Keratinocyte (primary cell): ENCODE data around the gene OSTN. TPM values are rescaled to one million over a fixed set of nuclear protein-coding genes. Genes with fewer than 3 reads are reported as not detected.

Experiments used
- DNase-seq: peaks from one replicate; pipeline ENCODE4 v3.0.0-alpha.2; 2011; ENCODE audit warnings: low read depth, missing footprints, low spot score
- FAIRE-seq: peaks from 2 replicates; lab custom pipeline; 2011; peaks lifted over from hg19 to GRCh38; lab: Jason Lieb, UNC
- H2AFZ ChIP-seq: 2 replicates; pipeline ENCODE4 v1.6.0; 2012; ENCODE audit warnings: low read length, control low read depth, inconsistent platforms; ENCODE audit not compliant: control insufficient read depth
- H3K27ac ChIP-seq: 2 replicates; pipeline ENCODE4 v1.5.1; 2011; ENCODE audit warnings: low read length; ENCODE audit not compliant: control insufficient read depth, insufficient read depth
- H3K27me3 ChIP-seq: 3 replicates; pipeline ENCODE4 v1.6.0; 2011; ENCODE audit warnings: low read length; ENCODE audit not compliant: control insufficient read depth, insufficient read depth; ENCODE audit errors: extremely low read depth
- H3K36me3 ChIP-seq, 2 experiments: 2 replicates in 1 of 2; 3 replicates in 1 of 2; pipeline ENCODE4 v1.5.1; 2011; ENCODE audit warnings: low read length in 2 of 2, mild to moderate bottlenecking in 1 of 2; ENCODE audit not compliant: control insufficient read depth in 2 of 2, insufficient read depth in 2 of 2; ENCODE audit errors: extremely low read depth in 1 of 2
- H3K4me1 ChIP-seq: 3 replicates; pipeline ENCODE4 v1.5.1; 2011; ENCODE audit warnings: low read length; ENCODE audit not compliant: control insufficient read depth, insufficient read depth; ENCODE audit errors: extremely low read depth
- H3K4me2 ChIP-seq: 3 replicates; pipeline ENCODE4 v1.6.0; 2011; ENCODE audit warnings: low read depth, low read length; ENCODE audit not compliant: control insufficient read depth, insufficient read depth; ENCODE audit errors: extremely low read depth
- H3K4me3 ChIP-seq, 3 experiments: fragments of 200-600 bp in 1 of 3; sonication (generic) in 1 of 3; 2 replicates in 2 of 3; 3 replicates in 1 of 3; pipeline ENCODE4 v1.5.1; 2011 to 2016; ENCODE audit warnings: low read length in 3 of 3, mild to moderate bottlenecking in 3 of 3, control low read depth in 2 of 3, inconsistent platforms in 1 of 3, low read depth in 1 of 3, mixed read lengths in 1 of 3, mixed run types in 1 of 3, moderate library complexity in 1 of 3; ENCODE audit not compliant: control insufficient read depth in 2 of 3, insufficient read depth in 2 of 3; ENCODE audit errors: extremely low read depth in 1 of 3
- H3K79me2 ChIP-seq: 2 replicates; pipeline ENCODE4 v1.6.0; 2012; ENCODE audit warnings: low read length; ENCODE audit not compliant: control insufficient read depth, insufficient read depth
- H3K9ac ChIP-seq: 3 replicates; pipeline ENCODE4 v1.6.0; 2011; ENCODE audit warnings: low read length; ENCODE audit not compliant: control insufficient read depth, insufficient read depth; ENCODE audit errors: extremely low read depth
- H3K9me1 ChIP-seq: 3 replicates; pipeline ENCODE4 v1.6.0; 2011; ENCODE audit warnings: low read length; ENCODE audit not compliant: control insufficient read depth, insufficient read depth; ENCODE audit errors: extremely low read depth
- H3K9me3 ChIP-seq: 2 replicates; pipeline ENCODE4 v1.5.1; 2012; ENCODE audit warnings: low read depth, low read length; ENCODE audit not compliant: control insufficient read depth
- H4K20me1 ChIP-seq: 3 replicates; pipeline ENCODE4 v1.6.0; 2011; ENCODE audit warnings: low read length; ENCODE audit not compliant: control insufficient read depth, insufficient read depth; ENCODE audit errors: extremely low read depth
- CTCF ChIP-seq, 3 experiments: IDR thresholded peaks in 1 of 3; conservative IDR thresholded peaks in 1 of 3; optimal IDR thresholded peaks in 1 of 3; 2 replicates in 2 of 3; 3 replicates in 1 of 3; pipeline versions ENCODE3 to v1.5.1; 2011; ENCODE audit warnings: low read length in 3 of 3, mild to moderate bottlenecking in 3 of 3, moderate library complexity in 2 of 3, control low read depth in 1 of 3, inconsistent platforms in 1 of 3; ENCODE audit not compliant: insufficient read depth in 2 of 3; ENCODE audit errors: extremely low read depth in 1 of 3
- EZH2 ChIP-seq: IDR thresholded peaks from one replicate; pipeline ENCODE4 v1.6.1; 2012; ENCODE audit warnings: inconsistent platforms, mild to moderate bottlenecking, low read length, moderate library complexity
- dilution Hi-C: fragments of 300-500 bp; cut with MboI; formaldehyde crosslinking; loops from one replicate; pipeline ENCODE4 v1.7.0; 2020; ENCODE audit warnings: low sequenced_read_pairs; ENCODE audit not compliant: extremely low pct_ligation_motif_present
- polyA plus RNA-seq, 5 experiments: library from polyadenylated mRNA; depleted of rRNA in 3 of 5; stranded (reverse) in 3 of 5; stranded (forward) in 1 of 5; unstranded in 1 of 5; fragments of >200 nt; gene quantifications; 1 replicate in 1 of 5; 2 replicates in 3 of 5; 3 replicates in 1 of 5; pipeline versions ENCODE4 v1.2.1 to v1.2.3, GENCODE V29; 2011 to 2012; ENCODE audit warnings: missing spikeins in 2 of 5, low read depth in 1 of 5, low replicate concordance in 1 of 5

Gene OSTN
- polyA plus RNA-seq, 1 donor (not counting 4 experiments of a cell fraction or from before 2014, with no cell fraction given): not detected

DNA sequence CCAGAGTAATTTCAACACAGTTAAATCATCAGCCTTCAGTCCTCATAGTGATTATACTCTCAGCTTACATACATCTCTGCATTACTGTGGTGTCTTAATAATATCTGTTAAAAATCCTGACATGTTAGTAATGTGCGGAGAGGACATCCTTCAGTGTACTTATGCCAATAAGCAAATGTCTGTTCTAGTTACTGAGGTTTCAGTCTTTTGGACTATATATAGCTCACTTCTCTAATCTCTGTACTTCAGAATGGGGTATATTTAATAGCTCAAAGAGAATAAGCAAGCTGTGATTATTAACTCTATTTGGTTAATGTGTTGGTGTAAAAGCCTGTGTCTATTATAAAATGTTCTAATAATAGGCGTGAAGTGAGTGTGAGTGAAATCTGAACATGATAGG, 28.9 kb upstream of the OSTN start:
- H2AFZ ChIP-seq: no peak overlapping the region
- no peaks in the 10 kb centered on the region for H3K9me1 ChIP-seq
- no peaks in the 10 kb centered on the region for H3K79me2 ChIP-seq
- no peaks in the 10 kb centered on the region for H3K9me3 ChIP-seq
- FAIRE-seq (no peak), DNase-seq (no peak)
- H3K36me3 ChIP-seq: no peaks in the 10 kb centered on the region
- no peak overlapping the region for H3K9ac ChIP-seq
- no peaks in the 10 kb centered on the region for H3K4me1 ChIP-seq
- no peak overlapping the region for H3K4me2 ChIP-seq
- TF ChIP-seq CTCF (optimal IDR thresholded peaks at IDR 0.05 in 1 of 3, IDR thresholded peaks at IDR 0.05 in 1 of 3, conservative IDR thresholded peaks at IDR 0.05 in 1 of 3; ENCODE audit: extremely low read depth in 1 of 3, insufficient read depth in 2 of 3, low read length in 3 of 3): no peak
- no peak for TF ChIP-seq EZH2
- H3K4me3 ChIP-seq: no peak overlapping the region
- dilution Hi-C loops: no loop called here
- no peaks in the 10 kb centered on the region for H4K20me1 ChIP-seq
- no peak overlapping the region for H3K27ac ChIP-seq
- H3K27me3 ChIP-seq: no peaks in the 10 kb centered on the region

DNA sequence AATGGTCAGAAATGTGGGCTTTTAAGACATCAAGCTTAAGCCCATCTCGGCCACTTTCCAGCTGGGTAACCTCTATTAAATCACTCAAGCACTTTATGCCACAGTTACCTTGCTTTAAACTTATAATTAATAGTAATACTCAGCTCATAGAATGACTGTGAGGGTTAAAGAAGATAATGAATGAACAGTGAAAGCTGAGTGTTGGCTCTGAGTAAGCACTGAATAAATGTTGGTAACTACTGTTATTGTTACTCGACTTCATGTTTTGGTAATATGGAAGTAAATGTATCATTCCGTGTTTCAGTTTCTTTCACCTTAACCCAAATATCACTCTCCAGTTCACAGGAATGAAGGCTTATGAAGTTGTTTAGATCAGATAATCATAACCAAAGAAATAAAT, 23.9 kb upstream of the OSTN start:
- H3K27me3 ChIP-seq: no peaks in the 10 kb centered on the region
- no peaks in the 10 kb centered on the region for H3K36me3 ChIP-seq
- dilution Hi-C loops: no loop called here
- no peak for TF ChIP-seq CTCF (optimal IDR thresholded peaks at IDR 0.05 in 1 of 3, IDR thresholded peaks at IDR 0.05 in 1 of 3, conservative IDR thresholded peaks at IDR 0.05 in 1 of 3; ENCODE audit: extremely low read depth in 1 of 3, insufficient read depth in 2 of 3, low read length in 3 of 3)
- TF ChIP-seq EZH2: no peak
- no peaks in the 10 kb centered on the region for H3K4me1 ChIP-seq
- H3K4me3 ChIP-seq: no peak overlapping the region
- H4K20me1 ChIP-seq: no peaks in the 10 kb centered on the region
- H3K4me2 ChIP-seq: no peak overlapping the region
- H3K79me2 ChIP-seq: no peaks in the 10 kb centered on the region
- H3K9ac ChIP-seq: no peak overlapping the region
- FAIRE-seq (no peak), DNase-seq (no peak)
- no peaks in the 10 kb centered on the region for H3K9me3 ChIP-seq
- no peak overlapping the region for H2AFZ ChIP-seq
- no peak overlapping the region for H3K27ac ChIP-seq
- H3K9me1 ChIP-seq: no peaks in the 10 kb centered on the region
